Testis (tissue), 2 donors: ENCODE data around the gene PLA2R1.

Source experiments
- CTCF ChIP-seq, 3 experiments: fragments of 450-650 bp in 2 of 3; fragments of 200-600 bp in 1 of 3; sonication (generic) in 1 of 3; IDR thresholded peaks; one replicate each; pipeline ENCODE4 v1.5.1; 2016 to 2019; ENCODE audit warnings: antibody characterized with exemption in 3 of 3, mild to moderate bottlenecking in 2 of 3, moderate library complexity in 1 of 3
- POLR2A ChIP-seq: fragments of 450-650 bp; IDR thresholded peaks from one replicate; pipeline ENCODE4 v1.6.1; 2017; ENCODE audit warnings: antibody characterized with exemption, mild to moderate bottlenecking, moderate library complexity

- no peak for TF ChIP-seq POLR2A
- TF ChIP-seq CTCF (IDR thresholded peaks at IDR 0.05) = no peak
Observed at GRCh38 chr2:160045703-160046210, 16.7 kb downstream of the PLA2R1 start.
